Heart left ventricle (tissue), 13 donors: Measurements from ENCODE around the gene DOCK2.

ENCODE experiments used
- CTCF ChIP-seq, 12 donors: fragments of 200-600 bp; sonication (generic) in 4 of 12; IDR thresholded peaks; one replicate each; pipeline versions ENCODE4 v1.5.0 to v1.8.0; 2018 to 2022; ENCODE audit warnings: antibody characterized with exemption in 12 of 12, mild to moderate bottlenecking in 5 of 12
- POLR2A ChIP-seq, 2 donors: fragments of 450-650 bp; IDR thresholded peaks; one replicate each; pipeline ENCODE4 v1.6.1; 2017; ENCODE audit warnings: antibody characterized with exemption in 2 of 2, mild to moderate bottlenecking in 2 of 2, moderate library complexity in 2 of 2
- donor health status: ischemic (EF 13 %, LVEDD 7.1; RV severe dilation, severe dysfunction).
- donor health status: DM: no; HTN: yes; CAD: no.
- donor health status: DM: no; HTN: no; CAD: no.
- donor health status: ischemic (EF 25% LVEDD 6.9; RV normal size, moderate dysfunction).
- donor health status: ischemic (EF 25% LVEDD 5.7; RV mildly dilated, moderate dysfunction).
- donor health status: ischemic (EF 35%, LVEDD 5.7; RV mildly dilated, moderate dysfunction).
- donor health status: nonischemic (EF 11% LVEDD 7.7; RV severe dilation, severe dysfunction).
- donor health status: DM: yes; HTN: yes; CAD: no.
- donor health status: PGD.
- donor health status: ischemic (EF 29% LVEDD 5.4; RV normal size, mild dysfunction).
- donor health status: nonischemic (EF 23%, LVEDD 6.1; RV moderate dilation, normal function).

- no peak for TF ChIP-seq CTCF (IDR thresholded peaks at IDR 0.05)
- TF ChIP-seq POLR2A (IDR thresholded peaks at IDR 0.05) = no peak
These were observed 31.7 kb downstream of the DOCK2 start for GRCh38 chr5:169668732-169669131.
